Sigmoid colon (tissue), 7 donors: Measurements from ENCODE around the gene ZFYVE26. TPM values are rescaled to one million over a fixed set of nuclear protein-coding genes. Genes with fewer than 3 reads are reported as not detected.

ENCODE experiments used
- DNase-seq: peaks from one replicate; pipeline ENCODE4 v3.0.0-alpha.2; 2019
- H3K27ac ChIP-seq, 4 donors: fragments of 200-600 bp; sonication (generic); one replicate each; pipeline ENCODE4 v1.5.1; 2016 to 2019; ENCODE audit warnings: mild to moderate bottlenecking in 1 of 4
- H3K27me3 ChIP-seq, 3 donors: fragments of 200-600 bp; sonication (generic); one replicate each; pipeline ENCODE4 v1.5.1; 2019; ENCODE audit warnings: mild to moderate bottlenecking in 1 of 3
- H3K36me3 ChIP-seq, 4 donors: fragments of 200-600 bp; sonication (generic); one replicate each; pipeline ENCODE4 v1.5.1; 2016 to 2019
- H3K4me1 ChIP-seq, 4 donors: fragments of 200-600 bp; sonication (generic); one replicate each; pipeline ENCODE4 v1.5.1; 2017 to 2019
- H3K4me3 ChIP-seq, 4 donors: fragments of 200-600 bp; sonication (generic); one replicate each; pipeline ENCODE4 v1.5.1; 2017 to 2019; ENCODE audit warnings: mild to moderate bottlenecking in 2 of 4, moderate library complexity in 1 of 4
- H3K9me3 ChIP-seq, 4 donors: fragments of 200-600 bp in 3 of 4; sonication (generic) in 3 of 4; one replicate each; pipeline versions ENCODE4 v1.5.1 to v1.6.1; 2013 to 2019
- EP300 ChIP-seq, 4 donors: sonication (generic); formaldehyde crosslinking; IDR thresholded peaks; one replicate each; pipeline ENCODE4 v1.6.1; 2017; ENCODE audit warnings: antibody characterized with exemption in 4 of 4
- POLR2A ChIP-seq, 2 donors: fragments of 450-650 bp; IDR thresholded peaks; one replicate each; pipeline ENCODE4 v1.6.1; 2016; ENCODE audit warnings: antibody characterized with exemption in 2 of 2, mild to moderate bottlenecking in 2 of 2, moderate library complexity in 2 of 2
- POLR2AphosphoS5 ChIP-seq, 4 donors: sonication (generic); formaldehyde crosslinking; IDR thresholded peaks; one replicate each; pipeline ENCODE4 v1.6.1; 2017; ENCODE audit warnings: antibody characterized with exemption in 4 of 4
- WGBS, 2 donors: extraction: QIAGEN DNeasy Blood & Tissue Kit; methylation state at CpG; one replicate each; pipeline ENCODE4 v1.1.7; 2013; 5-methylcytosine and 5-hydroxymethylcytosine counted together
- intact Hi-C: fragments of 100-400 bp; cut with DNase I; formaldehyde crosslinking; loops from one replicate; pipeline ENCODE4 v1.15.1; 2023
- polyA plus RNA-seq, 3 donors: library from polyadenylated mRNA; stranded (reverse); fragments of 200-250 nt; gene quantifications; one replicate each; pipeline ENCODE4 v1.2.3, GENCODE V29; 2013
- total RNA-seq, 4 donors: library from RNA; depleted of rRNA; stranded (reverse); fragments of >200 nt; gene quantifications; one replicate each; pipeline ENCODE4 v1.1.0, GENCODE V29; 2016
- TF ChIP-seq, protein P1 (sequence below), 4 experiments: fragments of 450-650 bp in 3 of 4; fragments of 200-600 bp in 1 of 4; IDR thresholded peaks; one replicate each; pipeline ENCODE4 v1.5.1; 2016 to 2019; ENCODE audit warnings: antibody characterized with exemption in 4 of 4, mild to moderate bottlenecking in 3 of 4, moderate library complexity in 2 of 4
- donor health status: healthy with polysubstance abuse.
- donor health status: Bipolar disorder and iron deficiency.
- donor health status: healthy.

The ZFYVE26 gene
- total and polyA plus RNA-seq, 7 donors, result 1.8 to 48.7 (median 16.6) TPM

GRCh38 chr14:67853715-67854114 is 37.3 kb upstream of the ZFYVE26 start:
- H3K36me3 ChIP-seq, result no peaks in the 10 kb centered on the region
- WGBS, 2 donors, result 26 to 49% methylated on average over 3 of the region's 3 CpGs
- H3K4me1 ChIP-seq, result no peaks in the 10 kb centered on the region
- no peak overlapping the region for H3K27ac ChIP-seq
- TF ChIP-seq, protein P1, sequence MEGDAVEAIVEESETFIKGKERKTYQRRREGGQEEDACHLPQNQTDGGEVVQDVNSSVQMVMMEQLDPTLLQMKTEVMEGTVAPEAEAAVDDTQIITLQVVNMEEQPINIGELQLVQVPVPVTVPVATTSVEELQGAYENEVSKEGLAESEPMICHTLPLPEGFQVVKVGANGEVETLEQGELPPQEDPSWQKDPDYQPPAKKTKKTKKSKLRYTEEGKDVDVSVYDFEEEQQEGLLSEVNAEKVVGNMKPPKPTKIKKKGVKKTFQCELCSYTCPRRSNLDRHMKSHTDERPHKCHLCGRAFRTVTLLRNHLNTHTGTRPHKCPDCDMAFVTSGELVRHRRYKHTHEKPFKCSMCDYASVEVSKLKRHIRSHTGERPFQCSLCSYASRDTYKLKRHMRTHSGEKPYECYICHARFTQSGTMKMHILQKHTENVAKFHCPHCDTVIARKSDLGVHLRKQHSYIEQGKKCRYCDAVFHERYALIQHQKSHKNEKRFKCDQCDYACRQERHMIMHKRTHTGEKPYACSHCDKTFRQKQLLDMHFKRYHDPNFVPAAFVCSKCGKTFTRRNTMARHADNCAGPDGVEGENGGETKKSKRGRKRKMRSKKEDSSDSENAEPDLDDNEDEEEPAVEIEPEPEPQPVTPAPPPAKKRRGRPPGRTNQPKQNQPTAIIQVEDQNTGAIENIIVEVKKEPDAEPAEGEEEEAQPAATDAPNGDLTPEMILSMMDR (IDR thresholded peaks at IDR 0.05), result no peak
- TF ChIP-seq POLR2A (IDR thresholded peaks at IDR 0.05) (no peak), POLR2AphosphoS5 (IDR thresholded peaks at IDR 0.05) (no peak), EP300 (IDR thresholded peaks at IDR 0.05) (no peak)
- no peak for DNase-seq
- intact Hi-C loops, result no loop called here
- H3K27me3 ChIP-seq, result no peaks in the 10 kb centered on the region
- no peak overlapping the region for H3K4me3 ChIP-seq
- no peaks in the 10 kb centered on the region for H3K9me3 ChIP-seq

DNA sequence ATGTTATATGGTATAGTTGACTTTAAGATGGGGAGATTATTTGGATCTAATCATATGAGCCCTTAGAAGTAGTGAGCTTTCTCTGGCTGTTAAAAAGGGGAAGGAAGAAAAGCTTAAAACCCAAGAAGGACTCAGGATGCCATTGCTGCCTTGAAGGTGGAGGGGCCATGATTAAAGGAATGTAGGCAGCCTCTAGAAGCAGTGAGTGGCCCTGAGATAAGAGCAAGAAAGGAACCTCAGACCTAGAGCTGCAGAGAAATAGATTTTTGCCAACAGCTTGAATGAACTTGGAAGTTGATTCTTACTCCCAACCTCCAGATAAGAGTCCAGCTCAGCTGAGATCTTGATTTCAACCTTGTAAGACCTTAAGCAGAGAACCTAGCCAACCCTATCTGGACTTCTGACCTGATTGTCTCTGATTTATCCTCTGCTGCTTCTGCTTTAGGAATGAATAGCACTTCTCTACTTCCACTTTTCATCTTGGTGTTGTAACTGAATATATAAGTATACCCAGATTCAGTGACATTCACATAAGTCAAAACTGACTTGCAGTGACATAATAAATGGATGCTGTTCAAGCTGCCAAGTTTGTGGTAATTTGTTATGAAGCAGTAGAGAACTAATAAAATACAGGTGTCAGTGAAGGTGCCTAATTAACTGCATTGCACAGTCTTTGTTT is 36.7 kb upstream of the ZFYVE26 start:
- no peak for TF ChIP-seq EP300 (IDR thresholded peaks at IDR 0.05)
- TF ChIP-seq, protein P1 (IDR thresholded peaks at IDR 0.05), result no peak
- TF ChIP-seq POLR2AphosphoS5 (IDR thresholded peaks at IDR 0.05), result no peak
- TF ChIP-seq POLR2A (IDR thresholded peaks at IDR 0.05), result no peak
- no peak overlapping the region for H3K4me3 ChIP-seq
- H3K36me3 ChIP-seq, result no peaks in the 10 kb centered on the region
- no peak for DNase-seq
- intact Hi-C loops, result no loop called here
- H3K27ac ChIP-seq, result no peak overlapping the region
- no peaks in the 10 kb centered on the region for H3K4me1 ChIP-seq
- H3K27me3 ChIP-seq, result no peaks in the 10 kb centered on the region
- H3K9me3 ChIP-seq, result no peaks in the 10 kb centered on the region

DNA sequence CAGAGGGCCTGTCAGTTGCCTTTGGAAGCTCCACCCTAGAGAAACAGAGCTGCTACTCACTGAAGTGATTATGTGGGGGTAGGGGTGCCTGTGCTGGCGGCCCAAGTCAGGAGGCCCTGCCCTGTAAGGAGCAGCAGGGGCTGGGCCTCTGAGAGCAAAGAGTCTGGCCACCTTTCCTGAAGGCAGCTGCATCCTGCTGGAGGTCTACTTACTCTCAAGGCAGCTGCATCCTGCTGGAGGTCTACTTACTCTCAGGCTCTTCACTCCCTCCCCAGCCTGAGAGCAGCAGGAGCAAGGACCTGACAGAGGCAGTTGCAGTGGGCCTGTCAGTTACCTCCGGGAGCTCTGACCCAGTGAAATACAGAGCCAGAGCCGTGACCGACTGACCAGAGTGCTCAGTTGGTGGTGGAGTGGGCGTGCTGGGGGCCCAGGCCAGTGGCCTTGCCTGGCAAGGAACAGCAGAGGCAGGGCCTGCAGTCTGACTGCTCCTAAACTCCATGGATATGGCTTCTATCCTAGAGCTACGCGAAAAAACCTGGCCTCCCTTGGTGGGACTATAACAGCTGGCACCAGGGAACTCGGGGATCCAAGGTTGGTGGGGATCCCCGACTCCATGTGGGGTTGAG is 35.5 kb upstream of the ZFYVE26 start:
- Histone ChIP-seq H3K4me3 (no peak overlapping the region), H3K27me3 (no peaks in the 10 kb centered on the region), H3K4me1 (no peaks in the 10 kb centered on the region), H3K36me3 (no peaks in the 10 kb centered on the region), H3K27ac (no peak overlapping the region), H3K9me3 (no peaks in the 10 kb centered on the region)
- peak in 1 of 4 donors; percentile 32 for TF ChIP-seq POLR2AphosphoS5 (IDR thresholded peaks at IDR 0.05)
- TF ChIP-seq, protein P1 (IDR thresholded peaks at IDR 0.05), result no peak
- no peak for TF ChIP-seq POLR2A (IDR thresholded peaks at IDR 0.05)
- DNase-seq, result peak; percentile 59
- intact Hi-C loops, result no loop called here
- 68 to 82% methylated on average over 9 of the region's 9 CpGs for WGBS, 2 donors

- no peak for TF ChIP-seq POLR2AphosphoS5 (IDR thresholded peaks at IDR 0.05)
- TF ChIP-seq, protein P1 (IDR thresholded peaks at IDR 0.05), result no peak
- TF ChIP-seq EP300 (IDR thresholded peaks at IDR 0.05), result no peak
- no peak for TF ChIP-seq POLR2A (IDR thresholded peaks at IDR 0.05)
- WGBS, 2 donors, result 84 to 94% methylated on average over 9 of the region's 9 CpGs
- Histone ChIP-seq H3K36me3 (no peaks in the 10 kb centered on the region), H3K27me3 (no peaks in the 10 kb centered on the region), H3K4me1 (no peaks in the 10 kb centered on the region), H3K9me3 (no peaks in the 10 kb centered on the region), H3K27ac (no peak overlapping the region), H3K4me3 (no peak overlapping the region)
- intact Hi-C loops, result no loop called here
- DNase-seq, result no peak
Observed at GRCh38 chr14:67850066-67850830, 33.9 kb upstream of the ZFYVE26 start.
